Fibroblast of lung (primary cell): ENCODE data around the gene PAK1IP1.
"Not testable (repeated sequence)": the region's sequence is repeated elsewhere in the genome, so short reads cannot be mapped to it uniquely, and the experiment has no call there.

Experiments used
- CTCF ChIP-seq, 2 donors: IDR thresholded peaks in 1 of 2; conservative IDR thresholded peaks in 1 of 2; 1 replicate in 1 of 2; 2 replicates in 1 of 2; pipeline ENCODE4 v1.5.1; 2011 to 2012; ENCODE audit warnings: low read length in 2 of 2, control low read depth in 1 of 2, inconsistent platforms in 1 of 2, low read depth in 1 of 2, mild to moderate bottlenecking in 1 of 2
- EZH2 ChIP-seq: IDR thresholded peaks from 2 replicates; pipeline ENCODE4 v1.5.1; 2012; ENCODE audit warnings: low read length, control low read depth, mild to moderate bottlenecking; ENCODE audit errors: missing control alignments

GRCh38 chr6:10751757-10752156 lies 57.0 kb downstream of the PAK1IP1 start:
- TF ChIP-seq CTCF (conservative IDR thresholded peaks at IDR 0.05 in 1 of 2, IDR thresholded peaks at IDR 0.05 in 1 of 2; ENCODE audit: low read depth in 1 of 2, low read length in 2 of 2); EZH2: not testable (repeated sequence)
